ENCODE results near the gene KIAA1549. TPM values are rescaled to one million over a fixed set of nuclear protein-coding genes. Genes with fewer than 3 reads are reported as not detected.

The KIAA1549 gene
- total RNA-seq, 4 donors from 2014 or later, result 0.27 to 2.8 (median 0.78) TPM

DNA sequence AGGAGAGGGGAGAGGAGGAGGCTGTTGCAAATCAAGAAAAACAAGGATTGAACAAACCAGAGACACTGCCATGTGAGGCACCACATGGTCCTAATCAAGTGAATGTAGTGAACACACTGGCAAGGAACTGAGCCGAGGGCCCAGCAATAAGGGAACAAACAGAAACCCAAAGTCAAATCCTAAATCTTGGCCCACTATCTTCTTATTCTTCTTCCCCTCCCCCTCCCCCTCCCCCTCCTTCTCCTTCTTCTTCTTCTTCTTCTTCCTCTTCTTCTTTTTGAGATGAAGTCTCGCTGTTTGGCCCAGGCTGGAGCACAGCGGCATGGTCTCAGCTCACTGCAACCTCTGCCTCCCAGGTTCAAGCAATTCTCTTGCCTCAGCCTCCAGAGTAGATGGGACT, 24.0 kb downstream of the KIAA1549 start:
- no peak for TF ChIP-seq CTCF (IDR thresholded peaks at IDR 0.05)
- TF ChIP-seq POLR2A (IDR thresholded peaks at IDR 0.05), result no peak
- intact Hi-C loops (cut with DNase I; ENCODE audit: low total_unique reads), result no loop called here
- no peak for DNase-seq (ENCODE audit: low spot score in 2 of 2)
- no peak overlapping the region for H3K4me3 ChIP-seq (ENCODE audit: low read depth, poor library complexity, severe bottlenecking)
- 80 to 85% methylated on average over 3 of the region's 3 CpGs for WGBS, 2 donors

- DNase-seq (ENCODE audit: low spot score in 2 of 2), result no peak
- intact Hi-C loops (cut with DNase I; ENCODE audit: low total_unique reads), result no loop called here
- WGBS, 2 donors, result 73 to 76% methylated on average over 14 of the region's 14 CpGs
- no peak for TF ChIP-seq CTCF (IDR thresholded peaks at IDR 0.05)
- no peak for TF ChIP-seq POLR2A (IDR thresholded peaks at IDR 0.05)
- no peak overlapping the region for H3K4me3 ChIP-seq (ENCODE audit: low read depth, poor library complexity, severe bottlenecking)
These were observed 26.4 kb downstream of the KIAA1549 start for GRCh38 chr7:138954545-138955475.

DNA sequence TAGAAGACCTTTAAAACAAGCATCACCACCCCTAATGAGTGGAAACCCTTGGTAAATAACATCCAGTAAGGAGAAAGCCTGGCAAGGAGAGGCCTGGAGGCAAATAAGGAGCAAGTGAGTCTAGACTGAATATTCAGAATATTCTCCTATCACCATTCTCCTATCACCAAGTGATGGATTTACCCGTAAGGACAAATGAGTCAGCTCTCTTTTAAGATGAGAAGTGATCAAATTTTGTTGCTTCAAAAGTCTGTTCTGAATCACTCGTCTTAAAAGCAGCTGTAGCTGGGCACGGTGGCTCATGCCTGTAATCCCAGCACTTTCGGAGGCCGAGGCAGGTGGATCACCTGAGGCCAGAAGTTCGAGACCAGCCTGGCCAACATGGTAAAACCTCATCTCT, 28.4 kb downstream of the KIAA1549 start:
- intact Hi-C loops (cut with DNase I; ENCODE audit: low total_unique reads), result no loop called here
- TF ChIP-seq POLR2A (IDR thresholded peaks at IDR 0.05) (no peak), CTCF (IDR thresholded peaks at IDR 0.05) (no peak)
- no peak overlapping the region for H3K4me3 ChIP-seq (ENCODE audit: low read depth, poor library complexity, severe bottlenecking)
- 87 to 97% methylated on average over 6 of the region's 6 CpGs for WGBS, 2 donors
- DNase-seq (ENCODE audit: low spot score in 2 of 2), result no peak

DNA sequence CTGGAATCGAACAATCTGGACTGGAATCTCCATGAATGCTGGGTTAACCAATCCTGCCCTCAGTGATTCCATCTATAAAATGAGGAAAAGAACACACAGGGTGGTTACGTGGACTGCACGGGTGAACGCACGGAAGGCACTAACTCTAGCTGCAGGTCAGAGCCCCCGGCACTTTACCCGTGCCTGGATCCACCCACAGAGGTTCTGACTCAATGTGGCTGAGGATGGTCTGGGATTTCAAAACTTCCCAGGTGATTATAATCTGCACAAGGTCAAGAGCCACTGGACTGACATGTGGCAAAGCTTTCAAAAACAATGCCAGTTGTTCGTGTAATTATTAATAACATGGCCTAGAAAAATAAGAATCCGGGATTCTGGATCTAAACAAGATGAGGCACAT, 29.2 kb downstream of the KIAA1549 start:
- WGBS, 2 donors, result 79 to 82% methylated on average over 9 of the region's 9 CpGs
- intact Hi-C loops (cut with DNase I; ENCODE audit: low total_unique reads), result no loop called here

GRCh38 chr7:138949421-138950088, 31.6 kb downstream of the KIAA1549 start:
- no peak for DNase-seq (ENCODE audit: low spot score in 2 of 2)
- no peak overlapping the region for H3K4me3 ChIP-seq (ENCODE audit: low read depth, poor library complexity, severe bottlenecking)
- 90 to 92% methylated on average over 12 of the region's 12 CpGs for WGBS, 2 donors
- intact Hi-C loops (cut with DNase I; ENCODE audit: low total_unique reads), result no loop called here
- TF ChIP-seq POLR2A (IDR thresholded peaks at IDR 0.05) (no peak), CTCF (IDR thresholded peaks at IDR 0.05) (no peak)

More for the DNA sequence above, 29.2 kb downstream of the KIAA1549 start:
- no peak for TF ChIP-seq CTCF (IDR thresholded peaks at IDR 0.05)
- no peak for TF ChIP-seq POLR2A (IDR thresholded peaks at IDR 0.05)
- H3K4me3 ChIP-seq (ENCODE audit: low read depth, poor library complexity, severe bottlenecking), result no peak overlapping the region
- DNase-seq (ENCODE audit: low spot score in 2 of 2), result no peak

Data from lower leg skin (tissue), 4 donors.